KMS-11 (cell line): ENCODE results near the gene MTURN.
"Not testable (repeated sequence)": the region's sequence is repeated elsewhere in the genome, so short reads cannot be mapped to it uniquely, and the experiment has no call there.

Experiments
- H2AFZ ChIP-seq: fragments of 200-600 bp; sonication (generic); 2 replicates; pipeline ENCODE4 v1.6.1; 2016; ENCODE audit warnings: antibody characterized with exemption, mixed run types, low read depth
- H3K27ac ChIP-seq: fragments of 200-600 bp; sonication (generic); 2 replicates; pipeline ENCODE4 v1.6.1; 2016; ENCODE audit warnings: mild to moderate bottlenecking, mixed run types
- H3K27me3 ChIP-seq: fragments of 200-600 bp; sonication (generic); 2 replicates; pipeline ENCODE4 v1.6.1; 2017; ENCODE audit warnings: mild to moderate bottlenecking, low read depth, mixed run types, moderate library complexity; ENCODE audit not compliant: insufficient read depth
- H3K36me3 ChIP-seq: fragments of 200-600 bp; sonication (generic); 2 replicates; pipeline ENCODE4 v1.6.1; 2017; ENCODE audit warnings: mild to moderate bottlenecking, mixed run types; ENCODE audit not compliant: insufficient read depth
- H3K4me1 ChIP-seq: fragments of 200-600 bp; sonication (generic); 2 replicates; pipeline ENCODE4 v1.6.1; 2016; ENCODE audit warnings: mild to moderate bottlenecking, low read depth, mixed run types; ENCODE audit not compliant: poor library complexity, severe bottlenecking
- H3K4me2 ChIP-seq: fragments of 200-600 bp; sonication (generic); 2 replicates; pipeline ENCODE4 v1.7.0; 2016; ENCODE audit warnings: mild to moderate bottlenecking, mixed run types
- H3K4me3 ChIP-seq: fragments of 200-600 bp; sonication (generic); IDR thresholded peaks from 2 replicates; pipeline ENCODE4 v1.6.1; 2017; ENCODE audit warnings: low read depth, low read length, mixed read lengths; ENCODE audit not compliant: insufficient read depth
- H3K79me2 ChIP-seq: fragments of 200-600 bp; sonication (generic); 2 replicates; pipeline ENCODE4 v1.6.1; 2016; ENCODE audit warnings: low read depth, mixed run types; ENCODE audit not compliant: insufficient read depth
- H3K9ac ChIP-seq: fragments of 200-600 bp; sonication (generic); 2 replicates; pipeline ENCODE4 v1.6.1; 2016; ENCODE audit warnings: mild to moderate bottlenecking, mixed run types
- H4K20me1 ChIP-seq: fragments of 200-600 bp; sonication (generic); 2 replicates; pipeline ENCODE4 v1.6.1; 2016; ENCODE audit warnings: mild to moderate bottlenecking, mixed run types; ENCODE audit not compliant: insufficient read depth
- TF ChIP-seq, protein P1 (sequence below): fragments of 200-600 bp; sonication (generic); conservative IDR thresholded peaks from 2 replicates; pipeline ENCODE4 v1.6.1; 2017; ENCODE audit warnings: low read depth, mild to moderate bottlenecking, antibody characterized with exemption, low read length, moderate library complexity, mixed read lengths

Gene MTURN

DNA sequence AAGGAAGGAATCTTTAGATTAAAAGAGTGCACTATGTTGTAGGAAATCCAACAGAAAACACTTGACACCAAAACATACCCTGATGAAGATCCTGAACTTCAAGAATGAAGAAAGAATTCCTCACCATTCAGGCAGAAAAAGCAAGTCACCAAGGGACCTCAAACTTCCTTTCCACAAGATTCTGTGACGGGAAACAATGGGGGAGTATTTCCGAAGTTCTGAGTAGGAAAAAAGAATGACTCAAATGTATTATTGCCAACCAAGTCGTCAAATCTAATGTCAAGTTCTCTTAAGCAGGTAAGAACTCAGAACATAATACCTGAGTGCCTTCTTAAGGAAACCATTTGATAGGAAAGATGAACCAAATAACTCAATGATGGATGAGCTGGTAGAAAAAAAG, 44.7 kb upstream of the MTURN start:
- Histone ChIP-seq H3K4me2 (no peak overlapping the region), H4K20me1 (no peaks in the 10 kb centered on the region), H3K9ac (no peak overlapping the region), H3K4me1 (peaks cover 23% of the 10 kb centered on the region), H3K27me3 (no peaks in the 10 kb centered on the region), H3K4me3 (no peak overlapping the region), H3K27ac (no peak overlapping the region), H2AFZ (no peak overlapping the region), H3K36me3 (no peaks in the 10 kb centered on the region), H3K79me2 (no peaks in the 10 kb centered on the region)
- TF ChIP-seq, protein P1, sequence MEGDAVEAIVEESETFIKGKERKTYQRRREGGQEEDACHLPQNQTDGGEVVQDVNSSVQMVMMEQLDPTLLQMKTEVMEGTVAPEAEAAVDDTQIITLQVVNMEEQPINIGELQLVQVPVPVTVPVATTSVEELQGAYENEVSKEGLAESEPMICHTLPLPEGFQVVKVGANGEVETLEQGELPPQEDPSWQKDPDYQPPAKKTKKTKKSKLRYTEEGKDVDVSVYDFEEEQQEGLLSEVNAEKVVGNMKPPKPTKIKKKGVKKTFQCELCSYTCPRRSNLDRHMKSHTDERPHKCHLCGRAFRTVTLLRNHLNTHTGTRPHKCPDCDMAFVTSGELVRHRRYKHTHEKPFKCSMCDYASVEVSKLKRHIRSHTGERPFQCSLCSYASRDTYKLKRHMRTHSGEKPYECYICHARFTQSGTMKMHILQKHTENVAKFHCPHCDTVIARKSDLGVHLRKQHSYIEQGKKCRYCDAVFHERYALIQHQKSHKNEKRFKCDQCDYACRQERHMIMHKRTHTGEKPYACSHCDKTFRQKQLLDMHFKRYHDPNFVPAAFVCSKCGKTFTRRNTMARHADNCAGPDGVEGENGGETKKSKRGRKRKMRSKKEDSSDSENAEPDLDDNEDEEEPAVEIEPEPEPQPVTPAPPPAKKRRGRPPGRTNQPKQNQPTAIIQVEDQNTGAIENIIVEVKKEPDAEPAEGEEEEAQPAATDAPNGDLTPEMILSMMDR, result no peak

DNA sequence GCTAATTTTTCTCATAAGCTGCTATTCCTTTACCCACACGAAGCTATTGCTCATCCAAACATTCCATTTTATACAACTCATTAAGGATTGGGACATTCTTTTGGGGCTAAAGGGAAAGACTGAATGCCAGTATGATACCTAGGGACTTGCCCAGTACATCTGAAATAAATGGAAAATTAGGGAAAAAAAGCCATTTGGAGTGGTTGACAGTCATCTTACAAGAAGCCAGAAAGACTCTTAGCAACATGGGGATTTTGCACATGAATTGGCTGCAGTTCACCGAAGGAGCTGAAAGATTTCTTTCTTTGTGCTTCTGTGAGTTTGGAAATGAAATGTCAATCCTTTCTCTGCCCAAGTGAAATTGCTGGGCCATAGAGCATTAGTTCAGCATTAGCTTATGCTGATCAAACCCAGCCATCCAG, 43.3 kb upstream of the MTURN start:
- no peak overlapping the region for H2AFZ ChIP-seq
- peaks cover 18% of the 10 kb centered on the region for H3K4me1 ChIP-seq
- no peak overlapping the region for H3K4me2 ChIP-seq
- no peak overlapping the region for H3K4me3 ChIP-seq
- H3K36me3 ChIP-seq, result no peaks in the 10 kb centered on the region
- H3K27ac ChIP-seq, result no peak overlapping the region
- H4K20me1 ChIP-seq, result no peaks in the 10 kb centered on the region
- no peaks in the 10 kb centered on the region for H3K27me3 ChIP-seq
- no peak overlapping the region for H3K9ac ChIP-seq
- TF ChIP-seq, protein P1, result no peak
- no peaks in the 10 kb centered on the region for H3K79me2 ChIP-seq

DNA sequence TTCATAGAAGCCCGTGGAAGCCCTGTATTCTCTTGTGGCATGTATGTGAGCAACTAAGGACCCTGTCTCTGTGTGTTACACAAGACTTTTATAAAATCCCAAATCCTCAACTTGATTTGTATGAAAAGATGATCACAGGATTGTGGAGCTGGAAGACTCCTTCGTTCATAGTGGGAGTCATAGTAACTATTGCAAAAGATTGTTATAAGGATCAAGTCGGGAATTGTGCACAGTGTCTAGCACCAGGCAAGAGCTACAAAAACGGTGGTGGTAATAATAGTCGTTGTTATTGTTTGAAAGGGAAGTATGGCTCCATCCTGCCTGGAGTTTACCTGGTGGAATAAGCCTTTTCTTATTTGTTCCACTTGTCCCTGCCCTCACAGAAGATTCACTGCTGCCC, 42.8 kb upstream of the MTURN start:
- H3K27me3 ChIP-seq, result no peaks in the 10 kb centered on the region
- peaks cover 13% of the 10 kb centered on the region for H3K4me1 ChIP-seq
- H3K4me2 ChIP-seq, result no peak overlapping the region
- no peaks in the 10 kb centered on the region for H3K36me3 ChIP-seq
- H3K9ac ChIP-seq, result no peak overlapping the region
- H3K4me3 ChIP-seq, result no peak overlapping the region
- no peaks in the 10 kb centered on the region for H3K79me2 ChIP-seq
- no peaks in the 10 kb centered on the region for H4K20me1 ChIP-seq
- TF ChIP-seq, protein P1, result no peak
- H2AFZ ChIP-seq, result no peak overlapping the region
- H3K27ac ChIP-seq, result no peak overlapping the region

DNA sequence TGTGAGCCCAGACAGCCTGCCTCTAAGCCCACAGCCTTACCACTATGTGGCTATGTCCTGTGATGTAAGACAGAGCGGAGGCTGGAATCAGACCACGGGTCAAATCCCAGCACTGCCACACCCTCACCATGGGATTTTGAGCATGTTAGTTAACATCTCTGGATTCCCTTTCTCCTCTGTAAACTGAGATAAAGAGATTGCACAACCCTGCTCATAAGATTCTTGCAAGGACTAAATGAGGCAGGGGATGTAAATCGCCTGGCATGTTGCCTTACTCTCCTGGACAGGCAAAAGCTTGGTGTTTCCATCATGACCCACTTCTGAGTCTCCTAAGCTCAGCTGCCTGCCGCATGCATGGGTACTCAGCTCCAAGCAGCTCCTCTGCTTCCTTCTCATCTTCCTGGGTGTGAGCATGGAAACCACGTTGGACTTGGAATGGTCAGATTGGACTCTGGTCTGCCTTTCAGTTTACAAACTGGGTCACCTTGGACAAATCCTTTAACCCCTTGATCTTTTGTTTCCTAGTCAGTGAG, 41.3 kb upstream of the MTURN start:
- Histone ChIP-seq H3K4me3 (no peak overlapping the region), H3K27me3 (no peaks in the 10 kb centered on the region), H3K79me2 (no peaks in the 10 kb centered on the region), H3K4me2 (no peak overlapping the region), H3K27ac (no peak overlapping the region), H4K20me1 (no peaks in the 10 kb centered on the region), H3K36me3 (no peaks in the 10 kb centered on the region), H3K9ac (no peak overlapping the region), H2AFZ (no peak overlapping the region), H3K4me1 (no peaks in the 10 kb centered on the region)
- TF ChIP-seq, protein P1, result no peak

DNA sequence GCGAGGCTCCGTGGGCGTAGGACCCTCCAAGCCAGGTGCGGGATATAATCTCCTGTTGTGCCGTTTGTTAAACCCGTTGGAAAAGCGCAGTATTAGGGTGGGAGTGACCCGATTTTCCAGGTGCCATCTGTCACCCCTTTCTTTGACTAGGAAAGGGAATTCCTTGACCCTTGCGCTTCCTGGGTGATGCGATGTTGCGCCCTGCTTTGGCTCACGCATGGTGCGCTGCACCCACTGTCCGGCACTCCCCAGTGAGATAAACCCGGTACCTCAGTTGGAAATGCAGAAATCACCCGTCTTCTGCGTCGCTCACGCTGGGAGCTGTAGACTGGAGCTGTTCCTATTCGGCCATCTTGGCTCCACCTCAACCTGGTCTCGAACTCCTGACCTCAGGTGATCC, 36.2 kb upstream of the MTURN start:
- not testable (repeated sequence) for H3K4me2 ChIP-seq, H3K79me2 ChIP-seq, H3K9ac ChIP-seq, H2AFZ ChIP-seq, H3K27ac ChIP-seq, H3K4me3 ChIP-seq, H4K20me1 ChIP-seq, H3K4me1 ChIP-seq, H3K27me3 ChIP-seq, H3K36me3 ChIP-seq
